Peyer's patch (tissue), 4 donors: ENCODE measurements around the gene ZFYVE9. TPM values are rescaled to one million over a fixed set of nuclear protein-coding genes. Genes with fewer than 3 reads are reported as not detected.

Experiments
- DNase-seq, 3 donors: peaks; one replicate each; pipeline ENCODE4 v3.0.0-alpha.2; 2017 to 2019
- H3K27ac ChIP-seq, 4 donors: fragments of 200-600 bp; sonication (generic); one replicate each; pipeline ENCODE4 v1.5.1; 2016 to 2019
- H3K27me3 ChIP-seq, 2 donors: fragments of 200-600 bp; sonication (generic); one replicate each; pipeline ENCODE4 v1.5.1; 2019
- H3K36me3 ChIP-seq, 3 donors: fragments of 200-600 bp; sonication (generic); one replicate each; pipeline ENCODE4 v1.5.1; 2016 to 2019
- H3K4me1 ChIP-seq, 4 donors: fragments of 200-600 bp; sonication (generic); one replicate each; pipeline ENCODE4 v1.5.1; 2016 to 2019
- H3K4me3 ChIP-seq, 4 donors: fragments of 200-600 bp; sonication (generic); 1 replicate in 3 of 4; 2 replicates in 1 of 4; pipeline ENCODE4 v1.5.1; 2016 to 2019; ENCODE audit warnings: mild to moderate bottlenecking in 1 of 4
- H3K9me3 ChIP-seq, 4 donors: fragments of 200-600 bp; sonication (generic); one replicate each; pipeline ENCODE4 v1.5.1; 2016 to 2019; ENCODE audit warnings: mild to moderate bottlenecking in 1 of 4
- CTCF ChIP-seq, 6 experiments: fragments of 450-650 bp in 4 of 6; fragments of 200-600 bp in 2 of 6; sonication (generic) in 1 of 6; IDR thresholded peaks; one replicate each; pipeline ENCODE4 v1.5.1; 2017 to 2019; ENCODE audit warnings: antibody characterized with exemption in 6 of 6, mild to moderate bottlenecking in 3 of 6, moderate library complexity in 1 of 6
- POLR2A ChIP-seq, 2 donors: fragments of 450-650 bp; IDR thresholded peaks; one replicate each; pipeline ENCODE4 v1.5.1; 2017; ENCODE audit warnings: antibody characterized with exemption in 2 of 2, mild to moderate bottlenecking in 2 of 2, moderate library complexity in 2 of 2
- total RNA-seq, 4 donors: library from RNA; depleted of rRNA; stranded (reverse); fragments of >200 nt; gene quantifications; one replicate each; pipeline ENCODE4 v1.1.0, GENCODE V29; 2016

Gene ZFYVE9
- total RNA-seq, 4 donors from 2014 or later: 21.6 to 36.3 (median 25.4) TPM

GRCh38 chr1:52192024-52192423, 50.1 kb downstream of the ZFYVE9 start:
- Histone ChIP-seq H3K4me1 (no peaks in the 10 kb centered on the region), H3K27ac (no peak overlapping the region), H3K27me3 (no peaks in the 10 kb centered on the region), H3K36me3 (no peaks in the 10 kb centered on the region), H3K9me3 (no peaks in the 10 kb centered on the region), H3K4me3 (no peak overlapping the region)
- DNase-seq: no peak
- no peak for TF ChIP-seq CTCF (IDR thresholded peaks at IDR 0.05)
- TF ChIP-seq POLR2A (IDR thresholded peaks at IDR 0.05): no peak

- Histone ChIP-seq H3K4me1 (no peaks in the 10 kb centered on the region), H3K36me3 (no peaks in the 10 kb centered on the region), H3K9me3 (no peaks in the 10 kb centered on the region), H3K27ac (no peak overlapping the region), H3K4me3 (no peak overlapping the region), H3K27me3 (no peaks in the 10 kb centered on the region)
- TF ChIP-seq CTCF (IDR thresholded peaks at IDR 0.05) (no peak), POLR2A (IDR thresholded peaks at IDR 0.05) (no peak)
- no peak for DNase-seq
Observed at GRCh38 chr1:52192436-52192835, 50.5 kb downstream of the ZFYVE9 start.

- Histone ChIP-seq H3K4me1 (no peaks in the 10 kb centered on the region), H3K36me3 (no peaks in the 10 kb centered on the region), H3K27ac (no peak overlapping the region), H3K9me3 (peaks cover 0 to under 1% (median 0%) of the 10 kb centered on the region in 4 donors), H3K27me3 (no peaks in the 10 kb centered on the region), H3K4me3 (no peak overlapping the region)
- TF ChIP-seq POLR2A (IDR thresholded peaks at IDR 0.05): no peak
- no peak for TF ChIP-seq CTCF (IDR thresholded peaks at IDR 0.05)
- no peak for DNase-seq
Observed at GRCh38 chr1:52193985-52194384, 52.1 kb downstream of the ZFYVE9 start.

GRCh38 chr1:52195161-52195560, 53.3 kb downstream of the ZFYVE9 start:
- Histone ChIP-seq H3K27ac (no peak overlapping the region), H3K4me3 (no peak overlapping the region), H3K27me3 (no peaks in the 10 kb centered on the region), H3K36me3 (no peaks in the 10 kb centered on the region), H3K4me1 (no peaks in the 10 kb centered on the region), H3K9me3 (peaks cover 0 to 2% (median 0%) of the 10 kb centered on the region in 4 donors)
- no peak for TF ChIP-seq POLR2A (IDR thresholded peaks at IDR 0.05)
- TF ChIP-seq CTCF (IDR thresholded peaks at IDR 0.05): no peak
- no peak for DNase-seq

GRCh38 chr1:52203935-52204625, 62.2 kb downstream of the ZFYVE9 start:
- H3K27ac ChIP-seq: no peak overlapping the region
- no peaks in the 10 kb centered on the region for H3K27me3 ChIP-seq
- H3K4me3 ChIP-seq: no peak overlapping the region
- no peaks in the 10 kb centered on the region for H3K36me3 ChIP-seq
- no peak for TF ChIP-seq POLR2A (IDR thresholded peaks at IDR 0.05)
- TF ChIP-seq CTCF (IDR thresholded peaks at IDR 0.05): no peak
- H3K9me3 ChIP-seq: peaks cover 0 to under 1% (median 0%) of the 10 kb centered on the region in 4 donors
- no peak for DNase-seq
- no peaks in the 10 kb centered on the region for H3K4me1 ChIP-seq
